DMS153 treated with DMSO at 0.1 percent for 48 hours (cell line): ENCODE data around the gene PTCH1.

Experiments
- DNase-seq: peaks from one replicate; lab custom pipeline; 2025; ENCODE audit not compliant: unreplicated experiment; lab: John Stamatoyannopoulos, UW

Gene PTCH1

GRCh38 chr9:95443301-95443700 is 73.5 kb downstream of the PTCH1 start:
- no peak for DNase-seq

- no peak for DNase-seq
Observed at GRCh38 chr9:95441081-95441480, 75.7 kb downstream of the PTCH1 start.

- DNase-seq: no peak
Observed at GRCh38 chr9:95440447-95440846, 76.3 kb downstream of the PTCH1 start.

DNA sequence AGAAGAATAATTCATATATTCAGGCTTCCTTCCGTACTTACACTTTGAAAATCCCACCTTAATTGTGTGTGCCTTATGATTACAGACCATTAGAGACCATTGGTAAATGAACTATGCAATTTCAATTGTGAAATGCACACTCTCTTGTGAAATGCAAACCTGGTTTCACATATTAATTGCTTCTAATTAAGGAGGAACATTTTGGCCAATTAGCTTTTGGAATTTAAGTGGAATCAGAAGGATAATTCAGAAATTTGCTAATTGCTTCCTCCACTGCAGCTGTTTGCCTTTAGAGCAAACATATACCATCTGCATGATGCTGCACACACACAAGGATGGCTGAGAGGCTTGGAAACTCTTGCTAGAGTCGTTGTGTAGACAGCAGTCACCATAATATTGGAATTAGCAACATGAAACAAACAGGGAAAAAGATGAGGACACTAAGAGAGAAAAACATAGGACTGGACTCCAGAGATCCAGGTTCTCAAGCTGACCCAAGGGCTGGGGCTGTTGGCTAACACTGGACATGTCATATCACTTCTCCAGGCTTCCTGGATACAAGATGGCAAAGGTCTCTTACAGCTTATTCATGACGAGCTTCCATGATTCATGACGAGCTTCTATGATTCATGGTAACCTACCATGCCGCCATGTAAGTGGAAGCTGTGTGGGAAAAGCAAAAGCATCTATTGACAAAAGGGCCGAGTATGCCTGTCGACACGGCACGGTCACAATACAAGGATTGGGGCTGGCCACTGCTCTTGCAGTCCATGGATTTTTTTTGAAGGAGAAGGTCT is 78.0 kb downstream of the PTCH1 start:
- DNase-seq: no peak

GRCh38 chr9:95437559-95437958 is 79.2 kb downstream of the PTCH1 start:
- DNase-seq: no peak

GRCh38 chr9:95436416-95436815 is 80.4 kb downstream of the PTCH1 start:
- DNase-seq: no peak

GRCh38 chr9:95435074-95435728 is 81.6 kb downstream of the PTCH1 start:
- DNase-seq: no peak

DNA sequence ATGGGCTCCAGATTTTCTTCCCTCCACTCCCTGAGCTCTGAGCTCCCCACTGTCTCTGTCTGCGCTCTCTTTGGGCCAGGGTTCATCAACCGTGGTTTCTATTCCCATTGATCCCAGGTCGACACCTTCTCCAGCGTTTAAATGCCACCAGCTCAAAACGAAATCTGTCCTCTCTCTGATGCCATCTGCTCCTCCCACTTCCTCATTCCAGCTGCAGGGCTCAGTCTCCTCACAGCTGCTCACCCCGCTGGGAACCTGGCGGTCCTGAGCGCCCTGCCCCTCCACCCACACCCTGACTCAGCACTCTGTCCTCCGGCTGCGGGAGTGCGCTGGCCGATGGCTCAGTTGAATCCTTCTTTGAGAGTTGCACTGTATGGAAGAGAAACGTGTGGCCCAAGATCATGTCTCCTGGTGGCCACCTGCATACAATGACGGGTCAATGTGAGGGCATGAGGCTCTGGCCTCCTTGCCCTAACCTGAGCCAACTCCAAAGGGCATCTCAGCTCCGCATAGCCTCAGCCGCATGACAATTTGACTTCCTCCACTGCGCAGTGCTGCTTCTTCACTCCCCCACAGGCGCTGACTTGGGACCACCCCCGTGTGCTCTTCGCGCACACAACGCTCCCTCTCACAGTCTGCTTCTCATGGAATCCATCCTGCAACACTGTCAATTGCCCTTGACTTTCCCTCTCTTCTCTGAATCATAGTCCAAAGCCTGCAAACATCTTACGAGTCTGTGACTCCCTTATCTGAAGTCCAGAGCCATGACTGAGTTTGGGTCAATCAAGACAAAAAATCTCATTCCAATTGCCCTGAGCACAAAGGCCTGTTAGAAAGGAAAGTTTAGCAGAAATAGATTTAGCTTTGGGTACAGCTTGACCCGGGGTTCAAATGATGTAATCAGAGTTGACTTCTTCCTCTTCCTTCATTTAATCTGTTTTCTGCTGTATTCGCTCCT is 82.4 kb downstream of the PTCH1 start:
- no peak for DNase-seq

GRCh38 chr9:95433096-95433819 is 83.5 kb downstream of the PTCH1 start:
- no peak for DNase-seq

- no peak for DNase-seq
Observed at GRCh38 chr9:95431286-95431685, 85.5 kb downstream of the PTCH1 start.

DNA sequence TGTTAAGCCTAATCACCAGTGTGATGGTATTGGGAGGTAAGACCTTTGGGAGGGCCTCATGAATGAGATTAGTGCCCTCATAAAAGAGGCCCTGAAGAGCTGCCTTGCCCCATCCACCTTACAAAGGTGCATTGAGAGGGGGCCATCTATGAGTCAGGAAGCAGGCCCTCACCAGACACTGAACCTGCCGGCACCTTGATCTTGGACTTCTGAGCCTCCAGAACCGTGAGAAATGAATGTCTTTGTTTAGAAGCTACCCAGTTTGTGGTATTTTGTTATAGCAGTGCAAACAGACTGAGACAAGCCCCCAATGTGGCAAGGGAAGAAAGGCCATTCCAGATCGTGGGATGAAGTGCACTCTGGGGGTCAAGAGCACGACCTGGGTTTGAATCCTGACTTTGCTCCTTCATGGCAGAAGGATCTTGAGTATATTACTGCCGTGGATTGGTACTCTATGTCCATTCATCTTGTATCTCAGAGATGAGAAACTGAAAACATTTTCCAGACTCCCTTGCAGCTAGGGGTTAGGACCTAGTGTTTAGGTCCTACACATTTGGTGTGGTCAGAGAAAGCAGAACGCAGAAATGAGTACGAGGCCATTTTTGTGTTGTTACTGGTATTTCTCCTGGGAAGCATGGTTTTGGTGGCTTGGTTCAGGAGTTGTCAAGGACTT is 86.7 kb downstream of the PTCH1 start:
- no peak for DNase-seq

GRCh38 chr9:95429096-95429495 is 87.7 kb downstream of the PTCH1 start:
- DNase-seq: no peak

DNA sequence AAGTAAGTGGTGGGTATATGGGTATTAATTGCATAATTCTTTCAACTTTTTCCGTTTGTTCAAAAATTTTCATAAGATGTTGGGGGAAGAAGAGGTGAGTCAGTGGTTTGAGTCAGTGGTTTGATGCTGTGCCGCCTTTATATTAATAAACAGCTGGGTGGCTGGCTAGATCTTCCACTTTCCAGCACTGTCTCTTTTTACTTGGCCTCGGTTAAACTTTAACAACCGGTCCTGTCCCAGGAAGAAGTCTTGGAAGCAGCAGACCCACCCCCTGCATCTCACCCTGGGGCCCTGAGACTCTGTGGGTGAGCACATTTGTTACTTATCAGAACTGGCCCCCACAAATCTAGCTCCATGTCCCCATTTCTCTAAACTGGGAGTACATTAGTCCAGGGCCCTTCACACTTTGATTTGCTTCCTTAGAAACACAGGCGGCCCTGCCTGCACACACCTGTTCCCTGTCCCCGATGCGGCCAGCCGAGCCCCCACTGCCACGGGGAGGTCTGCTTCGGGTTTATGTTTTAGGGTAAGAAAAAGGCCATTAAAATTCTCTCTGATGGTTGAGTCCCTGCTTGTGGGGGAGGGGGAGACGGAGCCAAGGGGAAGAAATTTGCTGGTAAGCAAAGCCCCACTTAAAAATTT is 90.7 kb downstream of the PTCH1 start:
- DNase-seq: no peak

DNA sequence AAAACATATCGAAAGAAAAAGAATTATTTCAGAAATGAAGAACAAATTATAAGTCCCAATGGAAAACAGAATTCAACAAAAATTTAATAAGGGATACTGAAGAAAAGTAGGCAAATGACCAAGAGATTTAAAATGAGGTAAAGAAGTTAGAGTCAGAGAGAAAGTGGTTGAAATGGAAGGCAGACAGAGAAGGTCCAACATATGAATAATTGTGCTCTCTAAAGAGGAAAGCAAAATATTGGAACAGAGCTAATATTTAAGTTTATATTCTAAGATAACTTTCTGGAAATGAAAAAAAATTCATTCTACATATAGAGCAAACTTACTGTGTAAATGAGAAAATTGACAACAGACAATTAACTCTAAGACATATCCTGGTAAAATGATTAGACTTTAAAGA is 94.1 kb downstream of the PTCH1 start:
- no peak for DNase-seq

- DNase-seq: no peak
Observed at GRCh38 chr9:95420518-95420917, 96.3 kb downstream of the PTCH1 start.

GRCh38 chr9:95419444-95419843 is 97.3 kb downstream of the PTCH1 start:
- no peak for DNase-seq

- no peak for DNase-seq
Observed at GRCh38 chr9:95415158-95415557, 101.6 kb downstream of the PTCH1 start.

DNA sequence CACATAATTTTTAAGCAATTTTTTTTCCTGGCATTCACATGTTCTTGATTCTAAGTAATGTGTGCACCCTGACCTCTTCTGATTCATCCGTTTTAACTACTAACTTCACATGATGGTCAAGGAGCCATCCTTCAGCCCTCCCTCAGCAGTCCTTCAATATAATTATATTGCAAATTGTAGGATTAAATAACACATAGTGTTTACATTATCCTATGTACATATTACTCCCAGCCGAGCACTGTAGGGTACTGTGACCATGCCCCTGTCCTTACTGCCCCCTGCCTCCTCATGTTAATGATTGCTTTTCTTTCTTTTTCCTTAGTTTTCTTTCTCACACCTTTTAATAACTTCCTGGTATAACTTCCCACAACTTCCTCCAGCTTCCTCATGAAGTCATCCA is 103.0 kb downstream of the PTCH1 start:
- no peak for DNase-seq

- no peak for DNase-seq
Observed at GRCh38 chr9:95411054-95411892, 105.5 kb downstream of the PTCH1 start.
